Measurements from ENCODE around the gene IER3IP1. TPM values are rescaled to one million over a fixed set of nuclear protein-coding genes. Genes with fewer than 3 reads are reported as not detected.

Gene IER3IP1
- total RNA-seq, 1 donor from 2014 or later = 27.5 TPM

DNA sequence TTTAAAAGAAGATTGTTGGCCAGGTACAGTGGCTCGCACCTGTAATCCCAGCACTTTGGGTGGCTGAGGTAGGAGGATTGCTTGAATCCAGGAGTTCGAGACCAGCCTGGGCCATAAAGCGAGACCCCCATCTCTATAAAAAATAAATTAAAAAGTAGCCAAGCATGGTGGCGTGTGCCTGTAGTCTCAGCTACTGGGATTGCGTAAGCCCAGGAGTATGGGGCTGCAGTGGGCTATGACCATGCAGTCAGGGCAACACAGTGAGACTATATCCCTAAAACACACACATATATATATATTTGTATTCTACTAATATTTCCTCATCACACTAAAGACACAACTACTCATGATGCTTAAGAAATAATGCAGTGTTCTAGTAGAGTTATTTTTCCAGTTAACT is 33.0 kb downstream of the IER3IP1 start:
- no peak for DNase-seq (ENCODE audit: low read depth)
- no peak overlapping the region for H3K4me3 ChIP-seq (ENCODE audit: low read depth, low read length)
- TF ChIP-seq, protein P1, sequence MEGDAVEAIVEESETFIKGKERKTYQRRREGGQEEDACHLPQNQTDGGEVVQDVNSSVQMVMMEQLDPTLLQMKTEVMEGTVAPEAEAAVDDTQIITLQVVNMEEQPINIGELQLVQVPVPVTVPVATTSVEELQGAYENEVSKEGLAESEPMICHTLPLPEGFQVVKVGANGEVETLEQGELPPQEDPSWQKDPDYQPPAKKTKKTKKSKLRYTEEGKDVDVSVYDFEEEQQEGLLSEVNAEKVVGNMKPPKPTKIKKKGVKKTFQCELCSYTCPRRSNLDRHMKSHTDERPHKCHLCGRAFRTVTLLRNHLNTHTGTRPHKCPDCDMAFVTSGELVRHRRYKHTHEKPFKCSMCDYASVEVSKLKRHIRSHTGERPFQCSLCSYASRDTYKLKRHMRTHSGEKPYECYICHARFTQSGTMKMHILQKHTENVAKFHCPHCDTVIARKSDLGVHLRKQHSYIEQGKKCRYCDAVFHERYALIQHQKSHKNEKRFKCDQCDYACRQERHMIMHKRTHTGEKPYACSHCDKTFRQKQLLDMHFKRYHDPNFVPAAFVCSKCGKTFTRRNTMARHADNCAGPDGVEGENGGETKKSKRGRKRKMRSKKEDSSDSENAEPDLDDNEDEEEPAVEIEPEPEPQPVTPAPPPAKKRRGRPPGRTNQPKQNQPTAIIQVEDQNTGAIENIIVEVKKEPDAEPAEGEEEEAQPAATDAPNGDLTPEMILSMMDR (conservative IDR thresholded peaks at IDR 0.05; ENCODE audit: low read depth, low read length) = no peak

DNA sequence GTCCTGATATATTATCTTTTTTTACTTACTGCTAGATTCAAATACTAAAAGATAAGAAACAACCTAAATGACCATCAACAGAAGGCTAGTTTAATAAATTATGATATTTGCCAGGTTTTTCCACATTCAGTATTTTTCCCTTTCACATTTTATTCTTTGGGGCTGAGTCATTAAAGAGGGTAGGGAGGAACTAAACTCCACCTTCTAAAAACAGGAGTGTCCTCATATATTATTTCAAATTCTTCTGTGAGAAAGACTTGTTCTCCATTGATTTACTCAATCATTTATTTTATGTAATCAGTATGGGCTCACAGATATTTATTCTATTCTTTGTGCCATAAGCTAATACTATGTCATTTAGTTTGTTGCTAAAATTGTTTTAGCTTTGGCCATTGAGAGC is 34.9 kb downstream of the IER3IP1 start:
- TF ChIP-seq, protein P1 (conservative IDR thresholded peaks at IDR 0.05; ENCODE audit: low read depth, low read length) = no peak
- no peak for DNase-seq (ENCODE audit: low read depth)

GRCh38 chr18:47121146-47121545 is 55.0 kb downstream of the IER3IP1 start:
- H3K4me3 ChIP-seq (ENCODE audit: low read depth, low read length) = no peak overlapping the region
- TF ChIP-seq, protein P1 (conservative IDR thresholded peaks at IDR 0.05; ENCODE audit: low read depth, low read length) = no peak
- DNase-seq (ENCODE audit: low read depth) = no peak

More for the DNA sequence above, 34.9 kb downstream of the IER3IP1 start:
- H3K4me3 ChIP-seq (ENCODE audit: low read depth, low read length) = no peak overlapping the region

DNA sequence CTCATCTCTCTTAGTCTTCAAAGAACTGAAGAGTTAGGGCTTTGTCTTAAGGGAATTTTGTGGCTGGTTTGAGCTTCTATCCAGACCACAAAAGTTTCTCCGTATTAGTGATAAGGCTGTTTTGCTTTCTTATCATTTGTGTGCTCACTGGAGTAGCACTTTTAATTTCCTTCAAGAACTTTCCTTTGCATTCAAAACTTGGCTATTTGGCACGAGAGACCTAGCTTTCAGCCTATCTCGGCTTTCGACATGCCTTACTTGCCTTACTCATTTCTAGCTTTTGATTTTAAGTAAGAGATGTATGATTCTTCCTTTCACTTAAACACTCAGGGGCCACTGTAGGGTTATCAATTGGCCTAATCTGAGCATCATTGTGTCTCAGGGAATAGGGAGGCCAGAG is 55.7 kb downstream of the IER3IP1 start:
- H3K4me3 ChIP-seq (ENCODE audit: low read depth, low read length) = no peak overlapping the region
- TF ChIP-seq, protein P1 (conservative IDR thresholded peaks at IDR 0.05; ENCODE audit: low read depth, low read length) = no peak
- no peak for DNase-seq (ENCODE audit: low read depth)

- no peak for DNase-seq (ENCODE audit: low read depth)
- TF ChIP-seq, protein P1 (conservative IDR thresholded peaks at IDR 0.05; ENCODE audit: low read depth, low read length) = no peak
- H3K4me3 ChIP-seq (ENCODE audit: low read depth, low read length) = no peak overlapping the region
Measured at GRCh38 chr18:47118981-47119380, 57.2 kb downstream of the IER3IP1 start.

DNA sequence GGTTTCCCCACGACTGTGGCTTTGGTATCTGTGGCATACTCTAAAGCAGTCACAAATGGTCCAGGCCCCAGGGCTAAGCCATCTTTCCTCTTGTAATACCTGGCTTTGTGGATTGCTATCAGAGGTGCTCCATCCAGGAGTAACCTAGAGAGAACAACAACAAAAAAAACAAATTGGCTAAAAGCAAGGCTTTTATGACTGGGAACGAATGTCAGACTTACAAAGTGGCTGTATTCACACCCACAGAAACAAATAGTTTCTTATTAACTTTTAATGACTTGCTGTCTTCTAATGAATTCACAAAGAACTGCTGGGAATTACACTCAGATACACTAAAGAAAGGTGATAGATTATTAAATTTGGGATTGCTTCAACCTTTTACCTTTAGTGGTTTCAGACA is 61.0 kb downstream of the IER3IP1 start:
- no peak for DNase-seq (ENCODE audit: low read depth)
- TF ChIP-seq, protein P1 (conservative IDR thresholded peaks at IDR 0.05; ENCODE audit: low read depth, low read length) = no peak
- H3K4me3 ChIP-seq (ENCODE audit: low read depth, low read length) = no peak overlapping the region

DNA sequence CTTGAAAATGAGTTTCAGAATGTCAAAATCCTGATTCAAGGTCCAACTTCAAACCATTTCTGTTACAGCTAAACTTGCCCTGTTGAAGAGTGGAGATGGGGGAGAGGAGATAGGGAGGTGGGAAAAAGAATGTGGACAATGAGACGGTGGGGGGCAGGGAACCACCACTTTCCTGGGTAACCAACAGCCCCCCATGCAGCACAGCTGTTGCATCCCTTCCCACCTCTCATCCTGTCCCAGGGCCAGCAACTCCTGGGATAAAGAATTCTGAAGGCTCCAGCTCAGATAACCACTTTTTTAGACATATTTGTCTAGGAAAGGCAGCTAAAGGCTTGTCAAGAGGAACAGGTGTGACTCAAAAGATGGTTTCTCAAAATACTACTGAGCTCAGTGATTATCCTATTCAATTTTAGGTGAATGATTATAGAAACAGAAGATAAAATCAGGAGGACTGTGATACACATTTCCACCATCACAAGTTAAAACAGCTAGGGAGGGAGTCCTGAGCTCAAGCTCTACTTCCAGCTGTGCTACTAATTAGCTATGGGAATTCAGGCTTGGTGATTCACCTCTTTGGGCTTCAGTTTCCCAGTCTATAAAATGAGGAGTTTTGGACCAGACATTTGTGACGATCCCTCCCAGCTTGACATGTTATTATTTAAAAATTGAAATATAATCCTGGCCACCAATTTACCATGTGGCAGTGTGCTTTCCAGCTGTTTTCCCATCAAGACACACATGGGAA is 62.2 kb downstream of the IER3IP1 start:
- TF ChIP-seq, protein P1 (conservative IDR thresholded peaks at IDR 0.05; ENCODE audit: low read depth, low read length) = no peak
- DNase-seq (ENCODE audit: low read depth) = no peak
- no peak overlapping the region for H3K4me3 ChIP-seq (ENCODE audit: low read depth, low read length)

Data from epithelial cell of proximal tubule (primary cell).